HEK293T (cell line): ENCODE measurements around the gene BZW2.

ENCODE experiments used
- ARNT ChIP-seq: fragments of 450-650 bp; IDR thresholded peaks from 2 replicates; pipeline ENCODE4 v1.6.1; 2017; ENCODE audit warnings: mild to moderate bottlenecking
- CTBP1 ChIP-seq: fragments of 450-650 bp; IDR thresholded peaks from 2 replicates; pipeline ENCODE4 v1.6.1; 2016; ENCODE audit warnings: borderline replicate concordance
- FOXM1 ChIP-seq: fragments of 450-650 bp; IDR thresholded peaks from 2 replicates; pipeline ENCODE4 v1.6.1; 2017; ENCODE audit warnings: mild to moderate bottlenecking, borderline replicate concordance
- HDGF ChIP-seq: fragments of 450-650 bp; IDR thresholded peaks from 2 replicates; pipeline ENCODE4 v1.6.1; 2017; ENCODE audit warnings: antibody characterized with exemption, borderline replicate concordance
- LEF1 ChIP-seq: fragments of 450-650 bp; IDR thresholded peaks from 2 replicates; pipeline ENCODE4 v1.6.1; 2017; ENCODE audit warnings: mild to moderate bottlenecking, borderline replicate concordance
- NFRKB ChIP-seq: fragments of 450-650 bp; IDR thresholded peaks from 2 replicates; pipeline ENCODE4 v1.6.1; 2016; ENCODE audit warnings: mild to moderate bottlenecking, moderate library complexity
- PKNOX1 ChIP-seq: fragments of 450-650 bp; IDR thresholded peaks from 2 replicates; pipeline ENCODE4 v1.6.1; 2016
- SP1 ChIP-seq: fragments of 450-650 bp; IDR thresholded peaks from 2 replicates; pipeline ENCODE4 v1.6.1; 2017
- SUZ12 ChIP-seq: fragments of 450-650 bp; IDR thresholded peaks from 2 replicates; pipeline ENCODE4 v1.6.1; 2016; ENCODE audit warnings: mild to moderate bottlenecking
- TARDBP ChIP-seq: fragments of 450-650 bp; IDR thresholded peaks from 2 replicates; pipeline ENCODE4 v1.6.1; 2016
- ZNF384 ChIP-seq: fragments of 450-650 bp; IDR thresholded peaks from 2 replicates; pipeline ENCODE4 v1.6.1; 2016

GRCh38 chr7:16710651-16711050 lies 64.7 kb downstream of the BZW2 start:
- TF ChIP-seq SP1 (no peak), TARDBP (no peak), SUZ12 (no peak), PKNOX1 (no peak), HDGF (no peak), ARNT (no peak), FOXM1 (no peak), LEF1 (no peak), ZNF384 (no peak), CTBP1 (no peak), NFRKB (no peak)
